HUES64 (cell line): ENCODE results near the gene MGAT5. TPM values are rescaled to one million over a fixed set of nuclear protein-coding genes. Genes with fewer than 3 reads are reported as not detected.

Experiments used
- H3K27ac ChIP-seq: 2 replicates; pipeline ENCODE4 v1.7.0; 2013; ENCODE audit warnings: low read depth, low read length, inconsistent platforms
- H3K27me3 ChIP-seq: 2 replicates; pipeline ENCODE4 v1.6.1; 2013; ENCODE audit warnings: mild to moderate bottlenecking, low read length; ENCODE audit not compliant: insufficient read depth
- H3K36me3 ChIP-seq: 2 replicates; pipeline ENCODE4 v1.6.1; 2013; ENCODE audit warnings: mild to moderate bottlenecking, low read length; ENCODE audit not compliant: insufficient read depth
- H3K4me1 ChIP-seq: 2 replicates; pipeline ENCODE4 v1.6.1; 2013; ENCODE audit warnings: mild to moderate bottlenecking, low read length, moderate library complexity; ENCODE audit not compliant: insufficient read depth
- H3K4me3 ChIP-seq: 2 replicates; pipeline ENCODE4 v1.5.1; 2013; ENCODE audit warnings: mild to moderate bottlenecking, low read length, moderate library complexity
- H3K9ac ChIP-seq: 2 replicates; pipeline ENCODE4 v1.6.1; 2013; ENCODE audit warnings: mild to moderate bottlenecking, low read depth, low read length
- H3K9me3 ChIP-seq: 2 replicates; pipeline ENCODE4 v1.6.1; 2013; ENCODE audit warnings: low read depth, low read length; ENCODE audit not compliant: insufficient read depth
- WGBS: fragments of 150-250, 120-280 bp; methylation state at CpG from one replicate; pipeline ENCODE4 v1.1.7; 2013; ENCODE audit warnings: missing lambda C conversion rate; 5-methylcytosine and 5-hydroxymethylcytosine counted together
- polyA plus RNA-seq, 2 experiments: library from polyadenylated mRNA; stranded (reverse); fragments of 50-300 nt; gene quantifications; one replicate each; pipeline ENCODE4 v1.2.3, GENCODE V29; 2013

Gene MGAT5
- 21.1 TPM for polyA plus RNA-seq (2013, experiment 1 of 2)
- polyA plus RNA-seq (2013, experiment 2 of 2), result 23.6 TPM

- peaks cover 14% of the 10 kb centered on the region for H3K36me3 ChIP-seq
- H3K4me3 ChIP-seq, result no peak within 1 kb of the TSS
- no peak within 1 kb of the TSS for H3K9ac ChIP-seq
- no peaks in the 10 kb centered on the region for H3K27me3 ChIP-seq
- 95% methylated on average over 4 of the region's 4 CpGs for WGBS
- H3K4me1 ChIP-seq, result peaks cover 9% of the 10 kb centered on the region; the same call in 1 of the 2 replicates
- H3K27ac ChIP-seq, result no peak within 1 kb of the TSS
- H3K9me3 ChIP-seq, result no peaks in the 10 kb centered on the region
Observed at GRCh38 chr2:134253804-134254203, at the start of gene MGAT5. Gene MGAT5, plus strand, starts transcription at chr2:134254072. Its CDS starts 332 bp downstream, at chr2:134254404.

GRCh38 chr2:134205087-134205486 is 48.8 kb upstream of the MGAT5 start:
- no peaks in the 10 kb centered on the region for H3K36me3 ChIP-seq
- peaks cover 51% of the 10 kb centered on the region for H3K4me1 ChIP-seq
- H3K9me3 ChIP-seq, result no peaks in the 10 kb centered on the region
- H3K27me3 ChIP-seq, result no peaks in the 10 kb centered on the region
- H3K27ac ChIP-seq, result no peak overlapping the region
- no peak overlapping the region for H3K9ac ChIP-seq
- H3K4me3 ChIP-seq, result no peak overlapping the region
- 78% methylated on average over 3 of the region's 3 CpGs for WGBS

DNA sequence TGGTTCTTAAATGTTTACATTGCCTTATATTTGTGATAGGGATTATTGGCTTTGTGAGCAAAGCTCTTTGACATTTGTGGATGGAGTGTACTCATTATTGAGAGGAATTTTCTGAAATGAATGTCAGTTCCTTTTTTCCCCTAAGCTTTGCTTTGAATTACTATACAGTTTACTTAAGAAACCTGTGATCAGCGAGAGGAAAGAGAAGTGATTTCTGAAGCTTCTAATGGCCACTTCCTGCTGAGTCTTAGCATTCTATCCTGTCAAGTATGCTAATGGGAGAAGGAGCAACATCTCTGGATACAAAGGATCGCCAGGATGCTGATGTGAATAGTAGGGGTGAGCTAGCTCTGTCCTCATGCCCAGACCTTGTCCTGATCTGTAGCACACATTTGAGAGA is 47.8 kb upstream of the MGAT5 start:
- WGBS, result 3% methylated on average over 2 of the region's 2 CpGs
- Histone ChIP-seq H3K36me3 (no peaks in the 10 kb centered on the region), H3K9ac (no peak overlapping the region), H3K27ac (no peak overlapping the region), H3K4me3 (no peak overlapping the region), H3K4me1 (peaks cover 51% of the 10 kb centered on the region), H3K9me3 (no peaks in the 10 kb centered on the region), H3K27me3 (no peaks in the 10 kb centered on the region)

DNA sequence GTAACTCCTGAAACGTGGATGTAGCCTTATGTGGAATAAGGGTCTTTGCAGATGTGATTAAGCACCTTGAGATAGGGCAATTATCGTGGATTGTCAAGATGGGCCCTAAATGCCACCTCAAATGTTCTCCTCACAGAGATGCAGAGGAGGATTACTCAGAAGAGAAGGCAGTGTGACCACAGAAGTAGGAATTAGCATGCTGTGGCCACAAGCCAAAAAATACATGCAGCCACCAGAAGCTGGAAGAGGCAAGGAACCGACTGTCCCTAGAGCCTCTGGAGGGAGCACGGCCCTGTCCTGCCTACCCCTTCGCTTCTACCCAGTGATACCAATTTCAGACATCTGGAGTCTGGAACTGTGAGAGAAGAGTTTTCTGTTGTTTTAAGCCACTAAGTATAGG is 47.3 kb upstream of the MGAT5 start:
- Histone ChIP-seq H3K4me1 (peaks cover 46% of the 10 kb centered on the region), H3K27me3 (no peaks in the 10 kb centered on the region), H3K27ac (no peak overlapping the region), H3K36me3 (no peaks in the 10 kb centered on the region), H3K9me3 (no peaks in the 10 kb centered on the region), H3K9ac (no peak overlapping the region), H3K4me3 (no peak overlapping the region)
- WGBS, result 66% methylated on average over 5 of the region's 5 CpGs

DNA sequence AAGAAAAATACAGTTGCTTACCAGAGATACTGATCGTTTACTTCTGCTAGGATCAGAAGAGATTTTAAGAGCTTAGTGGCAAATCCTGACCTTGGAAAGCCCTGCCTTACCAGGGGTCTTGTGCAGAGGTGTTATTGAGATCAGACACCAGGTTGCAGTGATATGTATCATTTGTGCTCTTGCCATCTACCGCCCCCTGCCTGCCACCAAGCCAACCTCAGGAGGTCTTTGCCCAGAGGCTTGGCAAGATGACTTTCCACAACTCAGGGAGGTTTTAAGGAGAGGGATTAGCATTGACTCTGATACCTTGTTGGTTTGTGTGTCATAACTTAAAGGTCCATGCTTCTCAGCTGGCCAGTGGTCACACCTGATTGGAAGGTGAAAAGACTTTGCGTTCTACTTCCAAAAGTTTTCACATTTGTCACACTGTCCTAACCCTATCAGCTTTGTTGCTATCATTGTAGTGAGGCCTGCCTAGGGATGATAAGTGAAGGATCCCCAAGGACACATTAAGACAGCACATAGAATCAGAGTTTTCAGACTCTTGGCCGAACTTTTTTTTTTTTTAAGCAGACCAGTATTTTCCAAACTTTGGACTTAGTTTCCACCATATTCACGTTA is 46.2 kb upstream of the MGAT5 start:
- H3K27me3 ChIP-seq, result no peaks in the 10 kb centered on the region
- no peak overlapping the region for H3K27ac ChIP-seq
- 76% methylated on average over 3 of the region's 5 CpGs for WGBS
- H3K4me1 ChIP-seq, result peaks cover 34% of the 10 kb centered on the region
- H3K36me3 ChIP-seq, result no peaks in the 10 kb centered on the region
- no peaks in the 10 kb centered on the region for H3K9me3 ChIP-seq
- no peak overlapping the region for H3K4me3 ChIP-seq
- no peak overlapping the region for H3K9ac ChIP-seq

- WGBS, result 90% methylated on average over 1 of the region's 2 CpGs
- Histone ChIP-seq H3K9me3 (no peaks in the 10 kb centered on the region), H3K9ac (no peak overlapping the region), H3K4me1 (peaks cover 24% of the 10 kb centered on the region), H3K27me3 (no peaks in the 10 kb centered on the region), H3K4me3 (no peak overlapping the region), H3K27ac (no peak overlapping the region), H3K36me3 (no peaks in the 10 kb centered on the region)
Observed at GRCh38 chr2:134208825-134209224, 45.0 kb upstream of the MGAT5 start.

DNA sequence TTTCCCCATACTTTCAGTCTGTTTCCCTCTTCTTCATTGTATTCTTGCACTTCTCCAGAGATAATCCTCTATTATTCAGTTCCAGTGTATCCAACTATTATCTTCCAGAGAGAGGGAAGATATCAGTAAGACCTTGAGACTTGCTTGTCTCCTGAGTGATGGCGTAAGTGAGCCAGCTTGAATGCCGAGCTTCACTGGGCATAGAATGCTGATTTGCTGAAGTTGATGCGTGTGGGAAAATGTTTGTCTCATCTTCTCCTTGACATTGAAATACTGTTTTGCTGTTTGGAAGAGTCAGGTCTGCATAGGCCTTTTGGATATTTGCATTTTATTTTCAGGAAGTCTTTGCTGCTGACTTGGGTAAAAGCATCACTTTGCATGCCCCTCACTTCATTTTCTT is 41.1 kb upstream of the MGAT5 start:
- 93% methylated on average over 3 of the region's 3 CpGs for WGBS
- H3K36me3 ChIP-seq, result no peaks in the 10 kb centered on the region
- no peak overlapping the region for H3K27ac ChIP-seq
- H3K4me1 ChIP-seq, result no peaks in the 10 kb centered on the region
- H3K4me3 ChIP-seq, result no peak overlapping the region
- peaks cover 4% of the 10 kb centered on the region; the same call in 1 of the 2 replicates for H3K9me3 ChIP-seq
- H3K27me3 ChIP-seq, result no peaks in the 10 kb centered on the region
- H3K9ac ChIP-seq, result no peak overlapping the region

GRCh38 chr2:134216152-134216829 is 37.6 kb upstream of the MGAT5 start:
- Histone ChIP-seq H3K9ac (no peak overlapping the region), H3K9me3 (peaks cover 4% of the 10 kb centered on the region; the same call in 1 of the 2 replicates)
- WGBS, result 96% methylated on average over 8 of the region's 8 CpGs

DNA sequence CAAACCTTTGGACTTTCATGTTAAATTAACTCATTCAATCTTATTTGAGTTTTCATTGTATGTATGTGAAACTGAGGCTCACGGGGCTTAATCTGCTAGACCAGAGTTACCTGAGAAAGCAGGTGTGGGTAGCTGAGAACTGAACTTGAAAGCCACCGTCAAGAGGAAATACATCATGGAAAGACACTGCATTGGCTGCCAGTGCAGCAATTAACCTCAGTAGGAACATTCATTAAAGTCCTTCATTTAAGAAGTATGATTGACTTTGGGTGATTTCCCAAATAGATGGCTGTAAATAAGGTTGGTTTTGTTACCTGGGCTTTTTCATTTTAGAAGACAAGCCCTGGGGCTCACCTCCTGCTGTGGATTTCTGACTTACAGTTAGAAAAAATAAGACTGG is 36.5 kb upstream of the MGAT5 start:
- Histone ChIP-seq H3K27me3 (no peaks in the 10 kb centered on the region), H3K4me1 (peaks cover 37% of the 10 kb centered on the region), H3K36me3 (no peaks in the 10 kb centered on the region), H3K4me3 (no peak overlapping the region), H3K9ac (no peak overlapping the region), H3K27ac (no peak overlapping the region), H3K9me3 (peaks cover 4% of the 10 kb centered on the region; the same call in 1 of the 2 replicates)
- WGBS, result 97% methylated on average over 2 of the region's 2 CpGs

More at GRCh38 chr2:134216152-134216829, 37.6 kb upstream of the MGAT5 start:
- Histone ChIP-seq H3K36me3 (no peaks in the 10 kb centered on the region), H3K27me3 (no peaks in the 10 kb centered on the region), H3K4me3 (no peak overlapping the region), H3K4me1 (peaks cover 31% of the 10 kb centered on the region), H3K27ac (no peak overlapping the region)

GRCh38 chr2:134217924-134218323 is 35.9 kb upstream of the MGAT5 start:
- no peak overlapping the region for H3K27ac ChIP-seq
- H3K9me3 ChIP-seq, result peaks cover 4% of the 10 kb centered on the region; the same call in 1 of the 2 replicates
- no peaks in the 10 kb centered on the region for H3K36me3 ChIP-seq
- no peak overlapping the region for H3K4me3 ChIP-seq
- peaks cover 37% of the 10 kb centered on the region for H3K4me1 ChIP-seq
- no peaks in the 10 kb centered on the region for H3K27me3 ChIP-seq
- 95% methylated on average over 1 of the region's 1 CpG for WGBS
- H3K9ac ChIP-seq, result no peak overlapping the region

GRCh38 chr2:134218414-134218813 is 35.5 kb upstream of the MGAT5 start:
- Histone ChIP-seq H3K36me3 (no peaks in the 10 kb centered on the region), H3K4me1 (peaks cover 37% of the 10 kb centered on the region), H3K9me3 (peaks cover 4% of the 10 kb centered on the region; the same call in 1 of the 2 replicates), H3K9ac (no peak overlapping the region), H3K27me3 (no peaks in the 10 kb centered on the region), H3K4me3 (no peak overlapping the region), H3K27ac (no peak overlapping the region)
- 86% methylated on average over 3 of the region's 3 CpGs for WGBS
